T-helper 17 cell (primary cell): ENCODE results near the gene ATP8B1. TPM values are rescaled to one million over a fixed set of nuclear protein-coding genes. Genes with fewer than 3 reads are reported as not detected.
"Not testable (repeated sequence)": the region's sequence is repeated elsewhere in the genome, so short reads cannot be mapped to it uniquely, and the experiment has no call there.

ENCODE experiments used
- ATAC-seq: fragments of 150-1000 bp; cut with Tn5 transposase; 2 replicates; pipeline ENCODE4 v1.10.0; 2021; ENCODE audit warnings: mild to moderate bottlenecking, moderate library complexity
- DNase-seq, 3 donors: peaks; one replicate each; pipeline versions ENCODE4 v3.0.0 to v3.0.0-alpha.2; 2020 to 2021
- H3K9me3 ChIP-seq: one replicate; pipeline ENCODE4 v1.7.0; 2013; ENCODE audit warnings: low read length, mild to moderate bottlenecking; ENCODE audit not compliant: control insufficient read depth, poor library complexity, severe bottlenecking
- H3K27ac Mint-ChIP-seq: one replicate; pipeline ENCODE4 v1.8.0; 2022; ENCODE audit warnings: mild to moderate bottlenecking, moderate library complexity, mixed read lengths
- H3K27me3 Mint-ChIP-seq: one replicate; pipeline ENCODE4 v1.8.0; 2022; ENCODE audit warnings: mixed read lengths
- H3K36me3 Mint-ChIP-seq: one replicate; pipeline ENCODE4 v1.8.0; 2022; ENCODE audit warnings: low read depth, mixed read lengths
- H3K4me1 Mint-ChIP-seq: one replicate; pipeline ENCODE4 v1.8.0; 2022; ENCODE audit warnings: mild to moderate bottlenecking, mixed read lengths
- H3K4me3 Mint-ChIP-seq: one replicate; pipeline ENCODE4 v1.8.0; 2022; ENCODE audit warnings: mild to moderate bottlenecking, moderate library complexity, mixed read lengths
- total RNA-seq, 4 donors: library from RNA in 2 of 4; stranded (reverse) in 2 of 4; gene quantifications; one replicate each; pipeline ENCODE4 v1.2.3 and lab custom pipeline; 2022 to 2026

The ATP8B1 gene
- total RNA-seq, 2 donors from 2014 or later = not detected

DNA sequence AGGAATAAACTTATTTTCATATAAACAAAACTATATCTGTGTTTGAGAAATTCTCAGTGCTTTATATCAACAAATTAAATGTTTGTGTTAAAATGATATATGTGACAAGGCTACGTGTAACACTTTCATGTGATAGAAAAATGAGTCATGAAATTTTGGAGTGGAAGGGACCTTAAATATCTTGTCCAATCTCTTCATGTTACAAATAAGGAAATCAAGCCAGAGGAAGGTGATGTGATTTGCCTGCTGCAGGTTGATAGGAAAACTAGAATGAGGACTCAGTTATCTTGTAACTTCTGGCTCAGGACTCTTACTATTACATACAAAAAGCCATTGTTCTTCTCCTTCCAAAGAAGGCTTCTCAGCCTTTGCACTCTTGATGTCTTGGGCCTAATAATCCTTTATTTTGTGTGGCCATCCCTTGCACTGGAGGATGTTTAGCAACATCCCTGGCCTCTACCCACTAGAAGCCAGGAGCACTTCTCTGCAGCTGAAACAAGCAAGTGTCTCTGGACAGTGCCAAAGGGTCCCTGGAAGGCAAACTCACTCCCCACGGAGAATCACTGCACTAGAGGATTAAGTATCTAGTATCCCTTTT, 138.4 kb downstream of the ATP8B1 start:
- H3K27ac Mint-ChIP-seq = no peak overlapping the region
- no peaks in the 10 kb centered on the region for H3K9me3 ChIP-seq
- no peak overlapping the region for H3K4me3 Mint-ChIP-seq
- H3K4me1 Mint-ChIP-seq = peaks cover 23% of the 10 kb centered on the region
- ATAC-seq = no peak
- H3K27me3 Mint-ChIP-seq = no peaks in the 10 kb centered on the region
- H3K36me3 Mint-ChIP-seq = peaks cover 2% of the 10 kb centered on the region
- no peak for DNase-seq

DNA sequence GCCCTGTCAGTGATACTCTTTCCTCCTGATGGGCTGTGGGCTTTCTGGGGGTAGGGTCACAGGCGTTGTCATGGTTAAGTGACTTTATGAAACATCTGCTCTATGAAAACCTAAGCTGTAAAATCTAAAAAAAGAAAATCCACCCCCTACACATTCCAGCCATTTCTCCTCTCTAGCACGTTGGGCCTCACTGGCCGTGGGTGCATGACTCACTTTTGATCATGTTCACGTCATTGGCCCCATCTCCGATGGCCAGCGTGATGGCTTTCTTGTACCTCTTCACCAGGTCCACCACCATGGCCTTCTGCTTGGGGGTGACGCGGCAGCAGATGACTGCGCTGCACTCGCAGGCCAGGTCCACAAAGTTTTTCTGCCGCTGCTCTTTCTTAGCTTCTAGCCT, 142.2 kb downstream of the ATP8B1 start:
- ATAC-seq (no peak), DNase-seq (no peak)
- H3K9me3 ChIP-seq = no peaks in the 10 kb centered on the region
- Mint-ChIP-seq H3K27me3 (no peaks in the 10 kb centered on the region), H3K27ac (peak overlapping the region; percentile 0), H3K4me1 (peaks cover 20% of the 10 kb centered on the region), H3K36me3 (peaks cover 2% of the 10 kb centered on the region), H3K4me3 (no peak overlapping the region)

DNA sequence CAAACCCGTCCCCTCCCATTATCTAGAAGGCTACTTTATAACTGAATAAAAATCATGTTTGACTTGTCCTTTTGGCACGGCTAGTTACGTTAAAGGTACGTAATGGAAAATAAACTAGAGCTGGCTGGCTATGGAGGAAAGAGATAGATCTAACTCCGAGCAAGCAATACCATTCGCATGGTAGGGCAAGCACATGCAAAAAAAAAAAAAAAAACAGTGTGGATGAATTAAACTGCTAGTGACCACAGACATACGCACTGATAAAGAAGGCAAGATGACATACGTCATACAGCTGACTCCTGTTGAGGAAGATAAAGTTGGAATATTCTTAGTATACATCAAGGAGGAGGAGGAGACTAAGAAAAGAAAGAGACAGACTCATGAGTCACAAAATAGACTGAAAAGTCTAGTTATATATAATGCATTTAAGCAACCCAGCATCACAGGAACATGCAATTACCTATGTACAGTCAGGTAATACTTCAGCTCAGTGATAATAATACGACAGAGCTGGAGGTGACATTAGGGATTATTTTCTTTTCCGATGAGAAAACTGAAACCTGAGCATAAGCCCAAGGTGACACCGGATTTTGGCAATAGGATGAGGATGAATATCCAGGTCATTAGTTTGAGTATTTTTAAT, 143.5 kb downstream of the ATP8B1 start:
- no peak overlapping the region for H3K4me3 Mint-ChIP-seq
- no peak for ATAC-seq
- peaks cover 5% of the 10 kb centered on the region for H3K36me3 Mint-ChIP-seq
- no peaks in the 10 kb centered on the region for H3K27me3 Mint-ChIP-seq
- DNase-seq = no peak
- peaks cover 15% of the 10 kb centered on the region for H3K4me1 Mint-ChIP-seq
- no peak overlapping the region for H3K27ac Mint-ChIP-seq
- no peaks in the 10 kb centered on the region for H3K9me3 ChIP-seq

DNA sequence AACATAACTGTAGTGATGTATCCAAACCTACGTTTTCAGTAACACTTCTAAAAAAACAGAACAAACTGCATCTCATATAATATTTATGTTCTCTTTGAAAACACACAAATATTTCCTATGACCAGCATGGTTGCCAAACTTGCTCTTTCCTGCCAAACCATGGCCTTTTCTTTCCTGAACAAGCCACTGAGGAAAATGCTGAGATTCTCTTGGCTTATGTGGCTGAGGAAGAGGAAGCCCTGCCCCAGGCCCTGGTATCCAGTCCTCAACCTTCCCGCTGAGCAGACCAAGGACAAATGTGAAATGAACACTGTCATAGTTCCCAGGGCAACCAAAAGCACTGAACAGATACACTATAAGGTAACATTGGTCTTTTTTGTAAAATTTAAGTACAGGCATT, 145.6 kb downstream of the ATP8B1 start:
- Mint-ChIP-seq H3K4me1 (peaks cover 12% of the 10 kb centered on the region), H3K4me3 (no peak overlapping the region), H3K27ac (no peak overlapping the region), H3K27me3 (no peaks in the 10 kb centered on the region), H3K36me3 (peaks cover 5% of the 10 kb centered on the region)
- ATAC-seq (no peak), DNase-seq (no peak)
- no peaks in the 10 kb centered on the region for H3K9me3 ChIP-seq

DNA sequence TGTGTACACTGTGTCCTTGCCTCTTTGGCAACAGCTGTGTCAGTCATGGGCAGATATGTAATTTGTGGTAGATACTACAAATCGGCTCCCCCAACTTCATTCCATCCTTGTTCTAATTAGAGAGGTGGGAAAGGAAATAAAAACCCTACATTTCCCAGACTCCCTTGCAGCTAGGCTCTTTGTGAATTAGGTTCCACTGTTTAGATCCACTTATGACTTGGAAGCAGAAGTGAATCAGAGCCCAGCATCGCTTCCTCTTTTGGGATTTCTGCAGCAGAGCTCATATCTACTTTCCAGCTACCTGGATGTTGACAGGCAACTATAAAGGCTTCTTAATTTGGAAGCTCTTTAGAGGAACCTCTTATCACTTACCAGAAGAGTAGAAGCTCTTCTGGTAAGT, 147.4 kb downstream of the ATP8B1 start:
- H3K9me3 ChIP-seq = no peaks in the 10 kb centered on the region
- Mint-ChIP-seq H3K36me3 (peaks cover 5% of the 10 kb centered on the region), H3K27me3 (no peaks in the 10 kb centered on the region), H3K4me3 (no peak overlapping the region), H3K27ac (no peak overlapping the region), H3K4me1 (peaks cover 12% of the 10 kb centered on the region)
- no peak for ATAC-seq
- no peak for DNase-seq

DNA sequence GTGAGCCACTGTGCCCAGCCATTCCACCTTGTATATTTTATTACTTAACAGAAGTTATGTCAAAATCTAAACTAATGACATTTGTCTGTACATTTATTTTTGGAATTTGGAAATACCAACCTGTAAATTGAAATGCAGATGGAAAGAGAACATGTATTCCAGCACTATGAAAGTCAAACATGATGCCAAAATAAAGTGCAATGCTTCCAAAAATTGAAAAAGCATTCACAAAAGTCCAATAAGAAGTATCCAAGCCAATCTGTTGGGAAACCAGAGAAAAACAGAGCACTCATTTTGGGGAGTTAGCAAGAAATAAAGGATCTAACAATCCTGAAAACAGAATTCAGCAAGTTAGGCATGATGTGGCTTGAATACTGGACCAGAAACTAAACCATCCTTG, 151.2 kb downstream of the ATP8B1 start:
- no peak for ATAC-seq
- no peak overlapping the region for H3K27ac Mint-ChIP-seq
- no peak overlapping the region for H3K4me3 Mint-ChIP-seq
- no peaks in the 10 kb centered on the region for H3K9me3 ChIP-seq
- peaks cover 2% of the 10 kb centered on the region for H3K4me1 Mint-ChIP-seq
- H3K36me3 Mint-ChIP-seq = peaks cover 3% of the 10 kb centered on the region
- no peaks in the 10 kb centered on the region for H3K27me3 Mint-ChIP-seq
- no peak for DNase-seq

DNA sequence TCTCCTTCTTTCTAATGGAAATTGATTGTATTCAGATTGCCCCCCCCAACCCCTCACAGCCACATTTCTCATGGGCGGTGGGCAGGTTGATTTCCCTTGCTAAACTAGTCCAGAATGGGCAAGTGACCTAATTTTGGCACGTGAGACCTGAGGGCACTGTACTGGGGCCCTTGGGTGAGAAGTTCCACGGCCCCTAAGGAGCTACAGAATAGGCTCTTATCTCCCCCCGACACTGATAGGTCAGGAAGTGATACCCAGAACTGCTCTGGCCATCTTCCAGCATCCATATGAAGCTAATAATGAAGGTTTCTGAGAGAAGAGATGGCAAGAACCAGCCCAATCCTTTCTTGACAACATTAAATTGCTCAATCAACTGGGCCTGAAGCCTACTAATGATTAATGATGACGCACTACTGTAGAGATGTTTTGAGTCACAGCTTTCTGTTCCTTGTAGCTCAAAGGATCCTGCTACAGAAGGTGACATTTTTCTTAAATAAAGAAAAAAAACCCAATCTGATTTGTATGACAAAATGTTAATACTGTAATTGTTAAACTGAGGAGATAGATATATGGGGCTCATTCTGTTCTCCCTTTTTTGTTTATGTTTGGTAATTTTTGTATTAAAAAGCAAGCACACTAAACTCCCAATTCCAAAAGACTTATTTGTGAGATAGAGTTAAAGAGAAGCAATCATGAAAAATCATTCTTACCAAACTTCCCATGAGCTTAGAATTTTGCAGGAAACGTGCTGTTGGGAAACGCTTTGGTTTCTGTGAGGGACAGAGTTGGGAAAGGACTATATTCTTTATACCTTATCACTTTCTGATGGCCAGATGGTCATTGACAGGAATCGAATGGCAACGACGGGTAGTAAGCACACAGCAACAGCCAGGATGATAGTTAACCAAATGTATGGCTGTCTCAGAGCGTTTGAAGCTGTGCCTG, 153.3 kb downstream of the ATP8B1 start:
- Mint-ChIP-seq H3K27me3 (no peaks in the 10 kb centered on the region), H3K36me3 (peaks cover 5% of the 10 kb centered on the region), H3K4me1 (peaks cover 12% of the 10 kb centered on the region), H3K4me3 (no peak overlapping the region), H3K27ac (no peak overlapping the region)
- H3K9me3 ChIP-seq = no peaks in the 10 kb centered on the region
- DNase-seq = no peak
- no peak for ATAC-seq

DNA sequence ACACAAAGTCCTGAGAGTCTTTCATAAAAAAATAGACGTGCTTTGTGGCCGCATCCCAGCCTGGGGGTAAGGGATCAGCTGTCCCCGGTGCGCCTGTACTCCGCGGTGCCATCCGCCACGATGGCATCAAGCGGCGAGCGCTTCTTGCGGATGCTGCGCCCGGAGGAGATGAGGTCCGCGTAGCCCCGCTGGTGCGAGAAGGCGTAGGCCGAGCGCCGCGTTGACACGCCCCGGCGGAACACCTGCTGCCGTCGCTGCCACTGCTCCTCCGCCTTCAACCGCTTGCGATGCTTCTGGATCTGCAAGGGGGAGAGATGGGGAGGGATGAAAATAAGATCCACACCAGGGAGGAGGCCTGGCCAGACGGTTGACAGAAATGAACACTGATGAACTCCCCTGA, 154.7 kb downstream of the ATP8B1 start:
- DNase-seq (no peak), ATAC-seq (no peak)
- no peak overlapping the region for H3K27ac Mint-ChIP-seq
- no peaks in the 10 kb centered on the region for H3K27me3 Mint-ChIP-seq
- peaks cover 6% of the 10 kb centered on the region for H3K36me3 Mint-ChIP-seq
- H3K9me3 ChIP-seq = no peaks in the 10 kb centered on the region
- no peak overlapping the region for H3K4me3 Mint-ChIP-seq
- peaks cover 15% of the 10 kb centered on the region for H3K4me1 Mint-ChIP-seq

DNA sequence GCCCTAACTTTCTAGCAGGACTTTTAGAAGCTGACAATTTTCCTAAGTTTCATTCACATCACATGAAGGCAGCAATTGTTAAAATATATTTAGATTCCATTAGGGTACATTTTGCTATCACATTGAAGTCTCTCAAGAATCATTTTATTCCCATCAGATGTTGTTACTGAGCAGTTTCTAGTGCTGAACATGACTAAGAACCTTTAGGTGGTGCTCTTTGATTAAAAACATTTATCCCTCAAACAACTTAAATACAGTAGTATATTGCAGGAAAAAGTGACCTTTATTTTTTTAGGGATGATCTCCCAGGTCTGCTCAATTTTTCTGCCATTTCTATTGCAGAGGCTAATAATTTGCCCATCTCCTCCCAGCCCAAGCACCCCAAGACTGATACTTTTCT, 158.6 kb downstream of the ATP8B1 start:
- H3K27me3 Mint-ChIP-seq = no peaks in the 10 kb centered on the region
- DNase-seq = no peak
- no peaks in the 10 kb centered on the region for H3K9me3 ChIP-seq
- H3K36me3 Mint-ChIP-seq = peaks cover 6% of the 10 kb centered on the region
- ATAC-seq = no peak
- peaks cover 18% of the 10 kb centered on the region for H3K4me1 Mint-ChIP-seq
- H3K4me3 Mint-ChIP-seq = no peak overlapping the region
- H3K27ac Mint-ChIP-seq = peak overlapping the region; percentile 47

DNA sequence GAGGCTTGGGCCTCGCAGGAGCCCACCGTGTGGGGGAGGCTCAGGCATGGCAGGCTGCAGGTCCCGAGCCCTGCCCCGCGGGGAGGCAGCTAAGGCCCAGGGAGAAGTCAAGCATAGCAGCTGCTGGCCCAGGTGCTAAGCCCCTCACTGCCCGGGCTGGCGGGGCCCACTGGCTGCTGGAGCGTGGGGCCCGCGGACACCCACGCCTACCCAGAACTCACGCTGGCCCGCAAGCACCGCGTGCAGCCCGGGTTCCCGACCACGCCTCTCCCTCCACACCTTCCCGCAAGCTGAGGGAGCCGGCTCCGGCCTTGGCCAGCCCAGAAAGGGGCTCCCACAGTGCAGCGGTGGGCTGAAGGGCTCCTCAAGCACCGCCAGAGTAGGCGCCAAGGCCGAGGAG, 159.4 kb downstream of the ATP8B1 start:
- H3K9me3 ChIP-seq, H3K27me3 Mint-ChIP-seq, H3K4me3 Mint-ChIP-seq, ATAC-seq, H3K27ac Mint-ChIP-seq, H3K36me3 Mint-ChIP-seq, DNase-seq: not testable (repeated sequence)
- H3K4me1 Mint-ChIP-seq = peaks cover 18% of the 10 kb centered on the region

DNA sequence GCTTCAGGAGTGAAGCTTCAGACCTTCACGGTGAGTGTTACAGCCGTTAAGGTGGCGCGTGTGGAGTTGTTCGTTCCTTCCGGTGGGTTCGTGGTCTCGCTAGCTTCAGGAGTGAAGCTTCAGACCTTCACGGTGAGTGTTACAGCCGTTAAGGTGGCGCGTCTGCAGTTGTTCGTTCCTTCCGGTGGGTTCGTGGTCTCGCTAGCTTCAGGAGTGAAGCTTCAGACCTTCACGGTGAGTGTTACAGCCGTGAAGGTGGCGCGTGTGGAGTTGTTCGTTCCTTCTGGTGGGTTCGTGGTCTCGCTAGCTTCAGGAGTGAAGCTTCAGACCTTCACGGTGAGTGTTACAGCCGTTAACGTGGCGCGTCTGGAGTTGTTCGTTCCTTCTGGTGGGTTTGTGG, 160.7 kb downstream of the ATP8B1 start:
- not testable (repeated sequence) for H3K9me3 ChIP-seq, H3K27me3 Mint-ChIP-seq, H3K27ac Mint-ChIP-seq, H3K36me3 Mint-ChIP-seq, H3K4me3 Mint-ChIP-seq, ATAC-seq, DNase-seq
- H3K4me1 Mint-ChIP-seq = peaks cover 18% of the 10 kb centered on the region

DNA sequence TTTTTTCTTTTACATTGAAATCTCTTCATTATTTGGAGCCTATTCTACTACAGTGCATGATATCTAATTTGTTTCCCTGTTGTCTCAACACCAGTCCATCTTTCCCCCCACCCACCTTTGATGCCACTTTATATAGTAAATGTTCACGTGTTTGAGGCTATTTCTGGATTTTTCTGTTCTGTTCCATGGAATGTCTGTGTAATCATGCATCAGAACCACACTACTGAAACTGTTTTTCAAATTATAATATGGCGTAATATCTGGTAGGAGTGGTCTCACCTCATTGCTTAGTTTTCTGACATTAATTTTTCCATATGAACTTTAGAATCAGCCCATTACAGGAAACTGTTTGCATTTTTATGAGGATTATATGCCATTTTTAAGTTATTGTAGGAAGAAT, 162.4 kb downstream of the ATP8B1 start:
- no peak for ATAC-seq
- H3K36me3 Mint-ChIP-seq = peaks cover 4% of the 10 kb centered on the region
- no peak overlapping the region for H3K4me3 Mint-ChIP-seq
- no peaks in the 10 kb centered on the region for H3K9me3 ChIP-seq
- peaks cover 13% of the 10 kb centered on the region for H3K4me1 Mint-ChIP-seq
- no peaks in the 10 kb centered on the region for H3K27me3 Mint-ChIP-seq
- DNase-seq = no peak
- no peak overlapping the region for H3K27ac Mint-ChIP-seq

DNA sequence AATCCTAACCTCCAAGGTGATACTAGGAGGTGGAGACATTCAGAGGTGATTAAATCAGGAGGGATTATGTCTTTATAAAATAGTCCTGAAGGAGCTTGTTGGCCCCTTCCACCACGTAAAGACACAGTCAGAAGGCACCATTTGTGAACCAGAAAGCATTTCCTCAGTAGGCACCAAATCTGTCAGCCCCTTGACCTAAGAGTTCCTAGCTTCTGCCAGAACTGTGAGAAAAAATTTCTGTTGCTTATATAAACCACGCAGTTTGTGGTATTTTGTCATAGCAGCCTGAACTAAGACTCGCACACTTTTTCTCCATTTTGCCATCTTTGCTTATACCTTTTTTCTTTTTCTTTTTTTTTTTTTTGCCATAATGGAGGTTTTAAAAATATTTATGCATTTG, 162.9 kb downstream of the ATP8B1 start:
- no peak for ATAC-seq
- no peaks in the 10 kb centered on the region for H3K9me3 ChIP-seq
- no peak overlapping the region for H3K27ac Mint-ChIP-seq
- H3K27me3 Mint-ChIP-seq = no peaks in the 10 kb centered on the region
- H3K4me1 Mint-ChIP-seq = peaks cover 12% of the 10 kb centered on the region
- peaks cover 4% of the 10 kb centered on the region for H3K36me3 Mint-ChIP-seq
- no peak for DNase-seq
- no peak overlapping the region for H3K4me3 Mint-ChIP-seq
